Lung (tissue), 12 donors: ENCODE data around the gene MAMDC4. TPM values are rescaled to one million over a fixed set of nuclear protein-coding genes. Genes with fewer than 3 reads are reported as not detected.

Source experiments
- ATAC-seq: fragments of 200-7000 bp; cut with Tn5 transposase; one replicate; pipeline ENCODE4 v1.9.1; 2020; ENCODE audit warnings: moderate number of reproducible peaks; ENCODE audit not compliant: insufficient read depth, low FRiP score
- DNase-seq, 3 donors: peaks; one replicate each; pipeline ENCODE4 v3.0.0-alpha.2; 2013 to 2017
- H3K27ac ChIP-seq, 2 donors: one replicate each; pipeline ENCODE4 v1.5.1; 2013; ENCODE audit warnings: mild to moderate bottlenecking in 2 of 2, moderate library complexity in 2 of 2, control low read depth in 1 of 2, inconsistent platforms in 1 of 2, low read depth in 1 of 2, low read length in 1 of 2
- H3K27me3 ChIP-seq, 3 donors: one replicate each; pipeline ENCODE4 v1.5.1; 2013; ENCODE audit warnings: low read length in 2 of 3; ENCODE audit not compliant: control insufficient read depth in 3 of 3, insufficient read depth in 3 of 3
- H3K36me3 ChIP-seq, 4 donors: one replicate each; pipeline ENCODE4 v1.5.1; 2013; ENCODE audit warnings: low read length in 4 of 4, mild to moderate bottlenecking in 1 of 4, moderate library complexity in 1 of 4; ENCODE audit not compliant: control insufficient read depth in 4 of 4, insufficient read depth in 4 of 4
- H3K4me1 ChIP-seq, 5 donors: one replicate each; pipeline ENCODE4 v1.5.1; 2013; ENCODE audit warnings: low read length in 5 of 5, mild to moderate bottlenecking in 2 of 5, moderate library complexity in 1 of 5; ENCODE audit not compliant: control insufficient read depth in 5 of 5, insufficient read depth in 5 of 5
- H3K4me3 ChIP-seq: one replicate; pipeline ENCODE4 v1.5.1; 2013; ENCODE audit warnings: mild to moderate bottlenecking, control low read depth, moderate library complexity
- H3K9ac ChIP-seq, 2 donors: one replicate each; pipeline ENCODE4 v1.5.1; 2013; ENCODE audit warnings: low read length in 2 of 2, control low read depth in 1 of 2; ENCODE audit not compliant: insufficient read depth in 1 of 2
- H3K9me3 ChIP-seq, 4 donors: one replicate each; pipeline ENCODE4 v1.5.1; 2013; ENCODE audit warnings: low read length in 3 of 4, mild to moderate bottlenecking in 1 of 4, moderate library complexity in 1 of 4; ENCODE audit not compliant: control insufficient read depth in 4 of 4, insufficient read depth in 3 of 4
- WGBS, 2 donors: extraction: QIAGEN DNeasy Blood & Tissue Kit; methylation state at CpG; one replicate each; pipeline ENCODE4 v1.1.7; 2013; 5-methylcytosine and 5-hydroxymethylcytosine counted together
- polyA plus RNA-seq, 2 donors: library from polyadenylated mRNA; stranded (reverse); fragments of 200-250 nt; gene quantifications; one replicate each; pipeline ENCODE4 v1.2.1, GENCODE V29; 2013
- total RNA-seq, 2 donors: library from RNA; depleted of rRNA in 1 of 2; stranded (reverse); fragments of >200 nt in 1 of 2; gene quantifications; one replicate each; pipeline ENCODE4 v1.2.1, GENCODE V29; 2014 to 2021
- TF ChIP-seq, protein P1 (sequence below): IDR thresholded peaks from 2 replicates; pipeline ENCODE4 v1.5.1; 2012; ENCODE audit warnings: mild to moderate bottlenecking; ENCODE audit errors: control extremely low read depth, extremely low read depth
- donor health status: control.
- donor health status: control.
- donor health status: Bipolar disorder and iron deficiency.
- donor health status: healthy.
- donor health status: DM: yes; HTN: yes; CAD: no.

Gene MAMDC4
- total and polyA plus RNA-seq, 4 donors = 5.6 to 13.2 (median 7.1) TPM

DNA sequence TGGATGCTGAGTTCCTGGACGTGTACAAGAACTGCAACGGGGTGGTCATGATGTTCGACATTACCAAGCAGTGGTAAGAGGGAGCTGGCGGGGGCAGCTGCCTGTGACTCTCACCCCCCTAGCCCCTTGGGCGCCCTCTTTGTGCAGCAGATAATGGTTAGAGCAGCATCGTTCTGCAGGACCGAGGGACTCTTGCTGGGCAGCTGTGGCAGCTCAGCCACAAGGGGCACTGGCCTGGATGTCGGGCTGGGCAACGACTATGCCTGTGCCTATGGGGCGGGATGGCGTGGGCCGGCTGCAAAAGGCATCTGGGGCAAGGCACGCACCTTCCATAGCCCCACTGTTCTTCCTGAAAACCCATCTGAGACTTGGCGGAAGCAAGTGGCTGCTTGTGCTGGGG lies 22.7 kb upstream of the MAMDC4 start:
- Histone ChIP-seq H3K27me3 (no peaks in the 10 kb centered on the region), H3K9me3 (no peaks in the 10 kb centered on the region), H3K9ac (no peak overlapping the region), H3K27ac (no peak overlapping the region), H3K4me1 (no peaks in the 10 kb centered on the region), H3K36me3 (peaks cover 0 to 81% (median 16%) of the 10 kb centered on the region in 4 donors), H3K4me3 (no peak overlapping the region)
- TF ChIP-seq, protein P1, sequence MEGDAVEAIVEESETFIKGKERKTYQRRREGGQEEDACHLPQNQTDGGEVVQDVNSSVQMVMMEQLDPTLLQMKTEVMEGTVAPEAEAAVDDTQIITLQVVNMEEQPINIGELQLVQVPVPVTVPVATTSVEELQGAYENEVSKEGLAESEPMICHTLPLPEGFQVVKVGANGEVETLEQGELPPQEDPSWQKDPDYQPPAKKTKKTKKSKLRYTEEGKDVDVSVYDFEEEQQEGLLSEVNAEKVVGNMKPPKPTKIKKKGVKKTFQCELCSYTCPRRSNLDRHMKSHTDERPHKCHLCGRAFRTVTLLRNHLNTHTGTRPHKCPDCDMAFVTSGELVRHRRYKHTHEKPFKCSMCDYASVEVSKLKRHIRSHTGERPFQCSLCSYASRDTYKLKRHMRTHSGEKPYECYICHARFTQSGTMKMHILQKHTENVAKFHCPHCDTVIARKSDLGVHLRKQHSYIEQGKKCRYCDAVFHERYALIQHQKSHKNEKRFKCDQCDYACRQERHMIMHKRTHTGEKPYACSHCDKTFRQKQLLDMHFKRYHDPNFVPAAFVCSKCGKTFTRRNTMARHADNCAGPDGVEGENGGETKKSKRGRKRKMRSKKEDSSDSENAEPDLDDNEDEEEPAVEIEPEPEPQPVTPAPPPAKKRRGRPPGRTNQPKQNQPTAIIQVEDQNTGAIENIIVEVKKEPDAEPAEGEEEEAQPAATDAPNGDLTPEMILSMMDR = no peak
- DNase-seq = no peak
- WGBS, 2 donors = 94 to 98% methylated on average over 14 of the region's 14 CpGs
- no peak for ATAC-seq

DNA sequence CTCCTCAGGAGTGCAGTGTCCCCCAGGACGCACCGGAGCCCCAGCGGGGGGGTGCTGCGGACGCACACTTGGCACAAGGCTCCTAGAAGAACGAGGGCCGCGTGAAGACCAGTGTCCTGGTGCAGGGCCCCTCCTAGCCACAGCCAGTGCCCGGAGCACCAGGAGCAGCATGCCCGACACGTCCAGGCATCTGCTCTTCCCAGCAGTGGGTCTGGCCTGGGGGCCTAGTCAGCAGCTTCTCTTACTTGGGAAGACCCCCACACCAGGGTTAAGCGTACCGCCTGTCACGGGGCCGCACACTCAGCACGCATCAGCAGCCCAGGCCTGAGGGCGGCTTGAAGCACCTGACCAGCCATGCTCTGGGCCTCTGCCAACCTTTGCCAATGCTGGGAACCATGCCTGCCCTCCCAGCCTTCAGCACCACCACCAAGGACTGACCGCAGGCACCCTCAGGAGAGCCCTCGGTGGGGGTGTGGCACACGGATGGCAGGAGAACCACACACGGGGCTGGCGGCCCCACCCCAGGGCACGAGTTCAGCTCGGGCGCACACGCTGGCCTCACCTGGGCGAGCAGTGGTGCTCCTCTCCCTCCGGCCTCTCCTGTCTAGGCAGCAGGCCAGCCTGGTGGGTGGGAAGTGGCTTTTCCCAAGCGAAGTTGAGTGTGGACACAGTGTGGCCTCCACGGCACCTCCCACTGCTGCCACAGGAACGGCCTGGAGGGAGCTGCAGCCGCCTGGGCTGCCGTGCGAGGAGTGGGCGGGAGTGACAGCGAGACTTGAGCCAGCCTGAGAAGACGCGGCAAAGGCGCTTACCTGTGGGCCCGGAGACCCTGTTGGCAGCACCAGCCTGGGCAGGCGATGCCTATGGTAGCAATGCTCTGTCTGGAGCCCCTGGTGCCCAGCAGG lies 21.9 kb upstream of the MAMDC4 start:
- 86 to 92% methylated on average over 41 of the region's 41 CpGs for WGBS, 2 donors

DNA sequence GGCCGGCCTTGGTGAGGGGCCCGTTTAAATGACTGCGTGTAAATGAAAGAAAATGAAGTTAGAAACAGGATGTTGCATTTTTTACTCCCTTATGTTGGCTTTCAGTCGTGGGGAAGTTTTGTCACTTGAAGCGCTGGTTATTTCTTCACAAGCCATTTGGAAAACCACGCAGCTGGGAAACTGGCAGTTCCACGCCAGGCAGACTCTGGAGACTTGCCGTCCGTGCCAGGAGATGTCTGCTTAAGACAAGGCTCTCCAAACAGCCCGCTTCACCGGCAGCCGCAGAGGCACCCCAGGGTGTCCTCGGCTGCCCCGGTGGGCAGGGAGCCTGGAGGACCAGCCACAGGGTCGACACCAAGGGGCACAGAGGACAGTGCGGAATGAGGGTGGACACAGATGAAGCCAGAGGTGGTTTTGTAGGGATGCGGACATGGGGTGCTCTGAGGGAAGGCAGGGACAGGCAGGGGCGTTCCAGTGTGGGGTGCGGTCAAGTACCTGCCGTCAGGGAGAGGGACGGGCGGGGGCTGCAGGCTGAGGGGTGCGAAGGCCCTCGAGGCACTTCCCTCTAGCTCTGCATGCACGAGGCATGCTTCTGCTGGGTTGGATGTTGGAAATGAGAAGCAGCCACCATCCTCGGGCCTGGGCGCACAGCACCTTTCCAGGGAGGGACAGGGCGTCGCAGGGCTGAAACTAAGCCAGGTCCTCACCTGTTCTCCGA lies 21.0 kb upstream of the MAMDC4 start:
- Histone ChIP-seq H3K27me3 (no peaks in the 10 kb centered on the region), H3K27ac (no peak overlapping the region), H3K4me3 (no peak overlapping the region), H3K9me3 (no peaks in the 10 kb centered on the region), H3K9ac (no peak overlapping the region), H3K4me1 (no peaks in the 10 kb centered on the region), H3K36me3 (peaks cover 0 to 76% (median 12%) of the 10 kb centered on the region in 4 donors)
- ATAC-seq (no peak), DNase-seq (no peak)
- WGBS, 2 donors = 77 to 90% methylated on average over 30 of the region's 30 CpGs
- TF ChIP-seq, protein P1 = no peak

More for the DNA sequence above, 21.9 kb upstream of the MAMDC4 start:
- DNase-seq (no peak), ATAC-seq (no peak)
- H3K27me3 ChIP-seq = no peaks in the 10 kb centered on the region
- H3K9ac ChIP-seq = no peak overlapping the region
- peaks cover 0 to 75% (median 16%) of the 10 kb centered on the region in 4 donors for H3K36me3 ChIP-seq
- H3K9me3 ChIP-seq = no peaks in the 10 kb centered on the region
- TF ChIP-seq, protein P1 = no peak
- no peaks in the 10 kb centered on the region for H3K4me1 ChIP-seq
- H3K27ac ChIP-seq = no peak overlapping the region
- H3K4me3 ChIP-seq = no peak overlapping the region
